GM12878 (cell line): ENCODE measurements around the gene ARPC5L. TPM values are rescaled to one million over a fixed set of nuclear protein-coding genes. Genes with fewer than 3 reads are reported as not detected.

ENCODE experiments used
- ATAC-seq: fragments of 200-7000 bp; cut with Tn5 transposase; 3 replicates; pipeline ENCODE4 v1.9.1; 2020; ENCODE audit warnings: mild to moderate bottlenecking, moderate library complexity
- BruUV-seq: library from RNA; stranded (reverse); fragments of 400-500 nt; replicated peaks from 2 replicates; lab custom pipeline; 2021; lab: Mats Ljungman, UMichigan
- CTCF ChIA-PET: fragments of 300-600 bp; sonication (Branson Sonifier 250); formaldehyde crosslinking; extraction: SDS; loops from one replicate; lab custom pipeline; 2021; ENCODE audit warnings: inconsistent platforms; lab: Yijun Ruan, JAX
- POLR2A ChIA-PET: fragments of 350-600 bp; formaldehyde crosslinking; extraction: SDS; loops from one replicate; lab custom pipeline; 2021; ENCODE audit warnings: inconsistent platforms; lab: Charles Lee
- RAD21 ChIA-PET: fragments of 300-600 bp; sonication (Branson Sonifier 250); formaldehyde crosslinking; loops from one replicate; lab custom pipeline; 2023; ENCODE audit warnings: antibody characterized with exemption; ENCODE audit not compliant: unreplicated experiment; lab: Charles Lee
- SMC1A ChIA-PET: fragments of 300-600 bp; sonication (Branson Sonifier 250); formaldehyde crosslinking; loops from one replicate; lab custom pipeline; 2023; ENCODE audit not compliant: unreplicated experiment, uncharacterized antibody; lab: Charles Lee
- DNase-seq: peaks from one replicate; pipeline ENCODE4 v3.0.0-alpha.2; 2011; ENCODE audit warnings: low read depth, low spot score
- FAIRE-seq: peaks from 3 replicates; lab custom pipeline; 2011; peaks lifted over from hg19 to GRCh38; lab: Jason Lieb, UNC
- H2AFZ ChIP-seq: 2 replicates; pipeline ENCODE4 v1.6.0; 2011; ENCODE audit warnings: low read depth, low read length, control low read depth; ENCODE audit not compliant: control insufficient read depth
- H3K27ac ChIP-seq: 2 replicates; pipeline ENCODE4 v1.5.1; 2011; ENCODE audit warnings: control low read depth; ENCODE audit not compliant: control insufficient read depth, insufficient read depth
- H3K27me3 ChIP-seq, 2 experiments: replicated peaks in 1 of 2; 2 replicates each; pipeline versions ENCODE4 v1.6.0 to v1.6.1; 2011; ENCODE audit warnings: low read length in 1 of 2; ENCODE audit not compliant: control insufficient read depth in 2 of 2, insufficient read depth in 2 of 2
- H3K36me3 ChIP-seq, 2 experiments: 2 replicates each; pipeline ENCODE4 v1.5.1; 2011; ENCODE audit warnings: low read length in 1 of 2; ENCODE audit not compliant: control insufficient read depth in 2 of 2, insufficient read depth in 2 of 2
- H3K4me1 ChIP-seq: 2 replicates; pipeline ENCODE4 v1.6.1; 2011; ENCODE audit warnings: mild to moderate bottlenecking, low read length, moderate library complexity, mixed read lengths; ENCODE audit not compliant: control insufficient read depth, insufficient read depth
- H3K4me2 ChIP-seq: 2 replicates; pipeline ENCODE4 v1.6.0; 2011; ENCODE audit warnings: control low read depth; ENCODE audit not compliant: control insufficient read depth, insufficient read depth
- H3K4me3 ChIP-seq: fragments of 200-600 bp; sonication (generic); 2 replicates; pipeline ENCODE4 v1.5.1; 2016
- H3K79me2 ChIP-seq: 2 replicates; pipeline ENCODE4 v1.6.0; 2011; ENCODE audit warnings: low read length; ENCODE audit not compliant: control insufficient read depth, insufficient read depth
- H3K9ac ChIP-seq: 2 replicates; pipeline ENCODE4 v1.8.0; 2011; ENCODE audit warnings: low read length, control low read depth, mixed read lengths; ENCODE audit not compliant: control insufficient read depth, insufficient read depth
- H3K9me3 ChIP-seq: replicated peaks from 3 replicates; pipeline ENCODE4 v1.5.1; 2011; ENCODE audit warnings: mild to moderate bottlenecking, low read length; ENCODE audit not compliant: control insufficient read depth, insufficient read depth
- H4K20me1 ChIP-seq: 2 replicates; pipeline ENCODE4 v1.6.0; 2011; ENCODE audit not compliant: control insufficient read depth, insufficient read depth
- CTCF ChIP-seq, 3 experiments: IDR thresholded peaks in 2 of 3; conservative IDR thresholded peaks in 1 of 3; 2 replicates each; pipeline ENCODE4 v1.5.1; 2011; ENCODE audit warnings: low read depth in 3 of 3, low read length in 3 of 3, mild to moderate bottlenecking in 3 of 3, control low read depth in 2 of 3, moderate library complexity in 2 of 3, inconsistent platforms in 1 of 3, mixed read lengths in 1 of 3; ENCODE audit not compliant: control insufficient read depth in 2 of 3, insufficient read depth in 1 of 3; ENCODE audit errors: extremely low read depth in 1 of 3
- IKZF1 ChIP-seq: fragments of 450-650 bp; conservative IDR thresholded peaks from 2 replicates; pipeline ENCODE4 v1.6.1; 2017; ENCODE audit warnings: antibody characterized with exemption, mild to moderate bottlenecking
- JUNB ChIP-seq: IDR thresholded peaks from 2 replicates; pipeline ENCODE4 v1.6.1; 2016; ENCODE audit warnings: antibody characterized with exemption, mild to moderate bottlenecking
- PAX5 ChIP-seq: IDR thresholded peaks from 2 replicates; pipeline ENCODE4 v1.6.1; 2011; ENCODE audit warnings: low read depth, low read length, borderline replicate concordance
- SMARCA5 ChIP-seq: fragments of 450-650 bp; IDR thresholded peaks from 2 replicates; pipeline ENCODE4 v1.6.1; 2017; ENCODE audit warnings: mild to moderate bottlenecking
- SRF ChIP-seq, 2 experiments: IDR thresholded peaks; 2 replicates each; pipeline ENCODE4 v1.6.1; 2011; ENCODE audit warnings: low read depth in 2 of 2, low read length in 2 of 2, mild to moderate bottlenecking in 1 of 2, moderate library complexity in 1 of 2
- WGBS: methylation state at CpG from one replicate; pipeline ENCODE4 v1.1.6; 2016; ENCODE audit warnings: low lambda C conversion rate; ENCODE audit not compliant: insufficient replicate concordance, insufficient coverage; ENCODE audit errors: missing lambda C conversion rate; 5-methylcytosine and 5-hydroxymethylcytosine counted together
- in situ Hi-C: fragments of 300-500 bp; cut with MboI; formaldehyde crosslinking; loops from 9 replicates; pipeline ENCODE4 v1.14.3; 2018; ENCODE audit warnings: mixed read lengths
- intact Hi-C: fragments of 100-400 bp; cut with micrococcal nuclease; formaldehyde crosslinking; loops from one replicate; pipeline ENCODE4 v1.14.2; 2022; ENCODE audit not compliant: unreplicated experiment
- polyA plus RNA-seq, 11 experiments: library from polyadenylated mRNA; depleted of rRNA in 4 of 11; unstranded in 6 of 11; stranded (reverse) in 5 of 11; fragments of >200 nt; fragmentation: Nextera tagmentation in 4 of 11; fragmentation: Illumina TruSeq in 1 of 11; extraction: Ambion mirVana in 4 of 11; extraction: Trizol in 1 of 11; gene quantifications; 1 replicate in 1 of 11; 2 replicates in 10 of 11; pipeline versions ENCODE4 v1.2.1 to v1.2.3, GENCODE V29; 2011 to 2016; ENCODE audit warnings: inconsistent platforms in 2 of 11, missing spikeins in 2 of 11, low read depth in 1 of 11
- total RNA-seq, 4 experiments: library from RNA; depleted of rRNA in 3 of 4; stranded (reverse); fragments of >200 nt in 3 of 4; fragmentation: Illumina TruSeq in 1 of 4; extraction: Trizol in 1 of 4; gene quantifications; 2 replicates each; pipeline versions ENCODE4 v1.2.1 to v1.2.3, GENCODE V29; 2013 to 2021

Gene ARPC5L
- total and polyA plus RNA-seq, 10 of the 15 experiments (the other 5 are each of a cell fraction or from before 2014, with no cell fraction given) = 42.3 to 207 (median 104) TPM

GRCh38 chr9:124853605-124854143, 8.3 kb upstream of the ARPC5L start (continued):
- no peak for TF ChIP-seq CTCF (IDR thresholded peaks at IDR 0.05 in 2 of 3, conservative IDR thresholded peaks at IDR 0.05 in 1 of 3; ENCODE audit: control insufficient read depth in 2 of 3, extremely low read depth in 1 of 3, insufficient read depth in 1 of 3, low read depth in 3 of 3, low read length in 3 of 3)

- ChIA-PET SMC1A (interaction anchor here (0.7 to 12.1 kb wide), 9 partner anchors 14 to 290 kb away, joined by 3 to 233 read pairs (median 5); partner anchors contain the start of genes NR6A1 and OLFML2A), RAD21 (interaction anchor here (1.0 to 9.5 kb wide), 15 partner anchors 8 to 292 kb away, joined by 3 to 180 read pairs (median 7); partner anchors contain the start of genes ARPC5L, NR6A1, OLFML2A and RPL35), POLR2A (interaction anchor here (0.6 to 1.0 kb wide), 4 partner anchors 30 to 83 kb away, joined by 3 to 4 read pairs (median 4); partner anchors contain the start of gene NR6A1), CTCF (interaction anchor here (0.6 to 26.5 kb wide), 22 partner anchors 9 to 518 kb away, joined by 3 to 575 read pairs (median 8); partner anchors contain the start of genes ARPC5L, NR6A1, OLFML2A and RPL35)
- BruUV-seq = no TSS peak
- Histone ChIP-seq H3K4me3 (no peak overlapping the region), H4K20me1 (peaks cover 4% of the 10 kb centered on the region; the same call in 1 of the 2 replicates), H3K79me2 (peaks cover 14% of the 10 kb centered on the region), H3K9ac (no peak overlapping the region), H2AFZ (no peak overlapping the region), H3K27ac (no peak overlapping the region), H3K9me3 (no peaks in the 10 kb centered on the region), H3K4me2 (no peak overlapping the region), H3K27me3 (no peaks in the 10 kb centered on the region), H3K4me1 (peaks cover 5% of the 10 kb centered on the region), H3K36me3 (peaks cover 17 to 22% of the 10 kb centered on the region in 2 experiments; a peak in 3 of 4 replicates)
- in situ Hi-C loops (loop anchor here (5.0 to 25.0 kb wide), 2 partner anchors 82 to 1942 kb away; partner anchors contain the start of genes NR6A1, RC3H2 and ZBTB6), intact Hi-C loops (loop anchor here (1.0 to 5.0 kb wide), 2 partner anchors 40 to 237 kb away; no protein-coding TSS in a partner anchor)
- DNase-seq = no peak
- TF ChIP-seq IKZF1 (no peak), SMARCA5 (no peak), SRF (IDR thresholded peaks at IDR 0.05; ENCODE audit: low read depth in 2 of 2, low read length in 2 of 2) (no peak), JUNB (no peak), PAX5 (no peak)
- FAIRE-seq = no peak
- ATAC-seq = no peak
- WGBS = 82% methylated on average over 7 of the region's 8 CpGs
Measured at GRCh38 chr9:124854161-124854560, 7.8 kb upstream of the ARPC5L start.
